SK-N-MC (cell line): Measurements from ENCODE around the gene RASEF.

Experiments used
- EZH2 ChIP-seq: fragments of 200-600 bp; sonication (generic); IDR thresholded peaks from one replicate; pipeline ENCODE4 v1.6.1; 2017; ENCODE audit warnings: antibody characterized with exemption
- FOXP2 ChIP-seq: optimal IDR thresholded peaks from 2 replicates; pipeline ENCODE3; 2011; ENCODE audit warnings: mild to moderate bottlenecking, moderate library complexity; ENCODE audit not compliant: insufficient read depth; ENCODE audit errors: extremely low read length, control extremely low read depth
- POLR2AphosphoS5 ChIP-seq: IDR thresholded peaks from 2 replicates; pipeline ENCODE4 v1.6.1; 2012; ENCODE audit warnings: mild to moderate bottlenecking, low read depth, low read length, borderline replicate concordance

DNA sequence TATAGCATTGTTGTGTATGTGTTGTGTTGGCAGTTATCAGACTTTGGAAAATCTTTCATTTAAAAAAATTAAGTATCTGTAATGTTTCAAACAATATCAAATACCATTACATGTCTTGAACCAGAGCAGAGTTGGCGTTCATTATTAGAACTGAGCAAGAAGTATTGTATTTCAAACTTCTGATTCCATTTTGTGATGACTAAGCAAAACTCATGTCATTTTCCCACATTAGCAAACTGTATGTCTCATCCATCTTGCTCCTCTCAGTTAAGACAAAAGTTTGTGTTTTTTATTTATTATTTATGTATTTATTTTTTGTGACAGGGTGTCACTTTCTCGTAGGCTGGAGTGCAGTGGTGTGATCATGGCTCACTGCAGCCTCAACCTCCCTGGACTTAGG lies 4.6 kb upstream of the RASEF start:
- no peak for TF ChIP-seq EZH2
- TF ChIP-seq POLR2AphosphoS5: no peak
- no peak for TF ChIP-seq FOXP2
